ENCODE data around the gene TTC23.

TTC23 gene

DNA sequence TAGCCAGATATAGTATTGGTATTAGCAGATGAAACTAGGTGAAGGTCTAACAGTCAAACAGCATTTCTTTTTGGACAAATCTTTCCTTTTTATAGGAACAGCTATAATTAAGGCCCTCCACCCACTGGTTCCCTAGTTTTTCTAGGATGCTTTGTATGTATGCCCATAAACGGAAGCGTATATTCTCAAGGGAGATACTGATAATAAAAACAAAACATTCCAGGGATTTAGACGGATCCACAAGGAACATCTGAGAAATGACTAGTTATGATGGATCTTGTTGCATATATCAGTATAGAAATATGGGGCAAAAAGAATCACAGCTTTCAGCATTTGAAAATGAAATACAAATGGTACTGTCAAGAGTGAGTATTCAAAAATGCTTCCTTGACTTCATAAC, 24.4 kb upstream of the TTC23 start:
- TF ChIP-seq, protein P1, sequence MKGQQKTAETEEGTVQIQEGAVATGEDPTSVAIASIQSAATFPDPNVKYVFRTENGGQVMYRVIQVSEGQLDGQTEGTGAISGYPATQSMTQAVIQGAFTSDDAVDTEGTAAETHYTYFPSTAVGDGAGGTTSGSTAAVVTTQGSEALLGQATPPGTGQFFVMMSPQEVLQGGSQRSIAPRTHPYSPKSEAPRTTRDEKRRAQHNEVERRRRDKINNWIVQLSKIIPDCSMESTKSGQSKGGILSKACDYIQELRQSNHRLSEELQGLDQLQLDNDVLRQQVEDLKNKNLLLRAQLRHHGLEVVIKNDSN (IDR thresholded peaks at IDR 0.05) = no peak
- TF ChIP-seq CREB1 (IDR thresholded peaks at IDR 0.05; ENCODE audit: low read depth) (no peak), YY1 (IDR thresholded peaks at IDR 0.05; ENCODE audit: low read depth) (no peak), EP300 (IDR thresholded peaks at IDR 0.05; ENCODE audit: borderline replicate concordance) (no peak), TCF12 (IDR thresholded peaks at IDR 0.05; ENCODE audit: low read depth) (no peak), TEAD4 (IDR thresholded peaks at IDR 0.05) (no peak), CEBPB (IDR thresholded peaks at IDR 0.05) (no peak), FOXM1 (IDR thresholded peaks at IDR 0.05; ENCODE audit: borderline replicate concordance, low read depth) (no peak), TAF1 (IDR thresholded peaks at IDR 0.05; ENCODE audit: low read depth) (no peak), RAD21 (IDR thresholded peaks at IDR 0.05; ENCODE audit: low read depth) (no peak), NFIC (IDR thresholded peaks at IDR 0.05) (no peak), EGR1 (IDR thresholded peaks at IDR 0.05) (no peak), ZBTB7A (IDR thresholded peaks at IDR 0.05; ENCODE audit: low read depth) (no peak)
- TF ChIP-seq, protein P2, sequence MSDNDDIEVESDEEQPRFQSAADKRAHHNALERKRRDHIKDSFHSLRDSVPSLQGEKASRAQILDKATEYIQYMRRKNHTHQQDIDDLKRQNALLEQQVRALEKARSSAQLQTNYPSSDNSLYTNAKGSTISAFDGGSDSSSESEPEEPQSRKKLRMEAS (IDR thresholded peaks at IDR 0.05) = no peak
- TF ChIP-seq, protein P3, sequence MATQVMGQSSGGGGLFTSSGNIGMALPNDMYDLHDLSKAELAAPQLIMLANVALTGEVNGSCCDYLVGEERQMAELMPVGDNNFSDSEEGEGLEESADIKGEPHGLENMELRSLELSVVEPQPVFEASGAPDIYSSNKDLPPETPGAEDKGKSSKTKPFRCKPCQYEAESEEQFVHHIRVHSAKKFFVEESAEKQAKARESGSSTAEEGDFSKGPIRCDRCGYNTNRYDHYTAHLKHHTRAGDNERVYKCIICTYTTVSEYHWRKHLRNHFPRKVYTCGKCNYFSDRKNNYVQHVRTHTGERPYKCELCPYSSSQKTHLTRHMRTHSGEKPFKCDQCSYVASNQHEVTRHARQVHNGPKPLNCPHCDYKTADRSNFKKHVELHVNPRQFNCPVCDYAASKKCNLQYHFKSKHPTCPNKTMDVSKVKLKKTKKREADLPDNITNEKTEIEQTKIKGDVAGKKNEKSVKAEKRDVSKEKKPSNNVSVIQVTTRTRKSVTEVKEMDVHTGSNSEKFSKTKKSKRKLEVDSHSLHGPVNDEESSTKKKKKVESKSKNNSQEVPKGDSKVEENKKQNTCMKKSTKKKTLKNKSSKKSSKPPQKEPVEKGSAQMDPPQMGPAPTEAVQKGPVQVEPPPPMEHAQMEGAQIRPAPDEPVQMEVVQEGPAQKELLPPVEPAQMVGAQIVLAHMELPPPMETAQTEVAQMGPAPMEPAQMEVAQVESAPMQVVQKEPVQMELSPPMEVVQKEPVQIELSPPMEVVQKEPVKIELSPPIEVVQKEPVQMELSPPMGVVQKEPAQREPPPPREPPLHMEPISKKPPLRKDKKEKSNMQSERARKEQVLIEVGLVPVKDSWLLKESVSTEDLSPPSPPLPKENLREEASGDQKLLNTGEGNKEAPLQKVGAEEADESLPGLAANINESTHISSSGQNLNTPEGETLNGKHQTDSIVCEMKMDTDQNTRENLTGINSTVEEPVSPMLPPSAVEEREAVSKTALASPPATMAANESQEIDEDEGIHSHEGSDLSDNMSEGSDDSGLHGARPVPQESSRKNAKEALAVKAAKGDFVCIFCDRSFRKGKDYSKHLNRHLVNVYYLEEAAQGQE (IDR thresholded peaks at IDR 0.05; ENCODE audit: low read depth) = no peak

DNA sequence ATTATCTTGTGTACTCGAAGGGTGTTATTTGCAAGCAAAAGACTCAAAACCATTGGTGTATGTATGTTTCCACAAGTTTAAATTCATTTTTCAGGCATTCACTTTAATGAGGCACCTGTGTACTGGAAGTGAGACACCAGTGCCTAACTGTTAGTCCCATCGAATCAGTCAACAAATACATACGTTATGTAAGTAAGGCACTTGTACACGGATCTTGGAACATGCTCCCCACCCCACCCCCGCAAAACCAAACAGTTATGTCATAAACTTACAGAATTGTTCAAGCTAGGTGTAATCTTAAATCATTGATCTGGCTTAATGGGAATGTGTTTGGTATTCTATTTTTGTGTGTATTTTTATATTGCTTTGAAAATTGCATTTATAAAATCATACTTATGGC, 19.1 kb upstream of the TTC23 start:
- no peak for TF ChIP-seq TCF12 (IDR thresholded peaks at IDR 0.05; ENCODE audit: low read depth)

DNA sequence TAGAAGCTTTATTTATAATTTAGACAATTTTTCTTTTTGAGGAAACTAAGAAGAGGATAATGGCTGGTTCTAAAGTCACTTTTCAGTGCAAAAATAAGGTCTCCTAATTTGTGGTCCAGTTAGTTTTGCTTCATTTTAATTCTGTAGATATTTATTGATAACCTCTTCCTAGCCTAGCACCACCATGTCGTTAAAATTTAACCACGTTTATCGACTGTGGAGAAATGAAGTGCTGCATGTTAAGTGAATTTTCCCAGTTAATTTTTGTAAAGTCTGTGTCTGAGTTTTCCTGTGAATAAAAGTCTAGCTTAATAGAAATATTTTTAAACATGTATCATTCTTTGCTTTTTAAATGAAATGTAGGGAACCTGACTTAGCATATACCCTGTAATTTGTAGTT, 18.6 kb upstream of the TTC23 start:
- TF ChIP-seq EP300 (IDR thresholded peaks at IDR 0.05; ENCODE audit: borderline replicate concordance) (no peak), CREB1 (IDR thresholded peaks at IDR 0.05; ENCODE audit: low read depth) (no peak), ZBTB7A (IDR thresholded peaks at IDR 0.05; ENCODE audit: low read depth) (no peak), RAD21 (IDR thresholded peaks at IDR 0.05; ENCODE audit: low read depth) (no peak), NFIC (IDR thresholded peaks at IDR 0.05) (no peak), EGR1 (IDR thresholded peaks at IDR 0.05) (no peak), FOXM1 (IDR thresholded peaks at IDR 0.05; ENCODE audit: borderline replicate concordance, low read depth) (no peak), CEBPB (IDR thresholded peaks at IDR 0.05) (no peak), TAF1 (IDR thresholded peaks at IDR 0.05; ENCODE audit: low read depth) (no peak), TCF12 (IDR thresholded peaks at IDR 0.05; ENCODE audit: low read depth) (no peak), TEAD4 (IDR thresholded peaks at IDR 0.05) (no peak), YY1 (IDR thresholded peaks at IDR 0.05; ENCODE audit: low read depth) (no peak)
- TF ChIP-seq, protein P3 (IDR thresholded peaks at IDR 0.05; ENCODE audit: low read depth) = no peak
- TF ChIP-seq, protein P1 (IDR thresholded peaks at IDR 0.05) = no peak
- TF ChIP-seq, protein P2 (IDR thresholded peaks at IDR 0.05) = no peak

DNA sequence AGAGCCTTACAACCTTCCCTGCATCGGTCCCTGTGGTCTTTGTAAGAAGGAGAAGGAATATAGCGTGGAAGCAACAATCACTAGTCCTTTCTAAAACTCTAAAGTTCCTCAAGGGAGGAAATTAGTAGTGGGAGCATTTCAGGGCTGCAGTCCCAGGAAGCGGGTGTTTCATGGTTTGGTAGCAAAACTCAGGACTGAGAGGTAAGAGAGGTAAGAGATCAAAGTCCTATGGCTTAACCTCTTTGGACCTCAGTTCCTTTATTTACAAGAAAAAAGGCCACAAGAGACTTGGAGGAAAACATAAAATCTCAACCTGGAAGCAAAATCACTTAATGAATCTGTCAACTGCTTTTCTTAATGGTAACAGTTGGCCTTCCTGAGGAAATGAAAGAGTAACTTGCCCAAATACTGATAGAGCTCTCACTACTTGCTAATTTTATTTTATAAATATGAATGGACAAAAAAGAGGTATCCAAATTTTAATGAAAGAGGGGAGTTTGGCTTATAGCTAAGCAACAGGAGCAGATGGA, 16.2 kb upstream of the TTC23 start:
- TF ChIP-seq RAD21 (IDR thresholded peaks at IDR 0.05; ENCODE audit: low read depth) (no peak), TCF12 (IDR thresholded peaks at IDR 0.05; ENCODE audit: low read depth) (no peak), CREB1 (IDR thresholded peaks at IDR 0.05; ENCODE audit: low read depth) (no peak), FOXM1 (IDR thresholded peaks at IDR 0.05; ENCODE audit: borderline replicate concordance, low read depth) (no peak), ZBTB7A (IDR thresholded peaks at IDR 0.05; ENCODE audit: low read depth) (no peak), EP300 (IDR thresholded peaks at IDR 0.05; ENCODE audit: borderline replicate concordance) (no peak), TEAD4 (IDR thresholded peaks at IDR 0.05) (no peak)
- TF ChIP-seq, protein P2 (IDR thresholded peaks at IDR 0.05) = no peak
- TF ChIP-seq, protein P1 (IDR thresholded peaks at IDR 0.05) = no peak

DNA sequence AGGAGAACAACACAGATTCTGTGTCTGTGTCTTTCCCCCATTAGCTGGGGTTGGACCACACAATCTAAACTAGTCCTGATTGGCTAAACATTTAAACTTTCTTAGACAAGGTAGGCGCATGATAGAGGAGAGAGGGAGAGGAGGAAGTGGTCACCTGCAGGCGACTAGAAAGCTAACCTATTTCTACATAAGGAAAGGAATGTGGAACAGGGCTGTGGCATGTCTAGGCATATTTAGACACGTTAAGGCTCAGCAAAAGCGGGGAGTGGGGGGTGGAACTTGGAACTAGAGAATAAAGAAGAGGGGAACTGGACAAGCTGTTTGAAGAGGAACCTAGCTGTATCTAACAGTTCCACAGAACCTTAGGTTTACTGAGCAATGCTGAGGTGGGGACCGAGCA, 14.7 kb upstream of the TTC23 start:
- TF ChIP-seq YY1 (IDR thresholded peaks at IDR 0.05; ENCODE audit: low read depth) (no peak), CREB1 (IDR thresholded peaks at IDR 0.05; ENCODE audit: low read depth) (no peak), CEBPB (IDR thresholded peaks at IDR 0.05) (no peak), TCF12 (IDR thresholded peaks at IDR 0.05; ENCODE audit: low read depth) (no peak), TAF1 (IDR thresholded peaks at IDR 0.05; ENCODE audit: low read depth) (no peak), FOXM1 (IDR thresholded peaks at IDR 0.05; ENCODE audit: borderline replicate concordance, low read depth) (no peak), NFIC (IDR thresholded peaks at IDR 0.05) (no peak), EP300 (IDR thresholded peaks at IDR 0.05; ENCODE audit: borderline replicate concordance) (no peak), EGR1 (IDR thresholded peaks at IDR 0.05) (no peak), ZBTB7A (IDR thresholded peaks at IDR 0.05; ENCODE audit: low read depth) (no peak)
- TF ChIP-seq, protein P2 (IDR thresholded peaks at IDR 0.05) = no peak
- TF ChIP-seq, protein P1 (IDR thresholded peaks at IDR 0.05) = no peak
